IMR-90 (cell line): ENCODE results near the gene DENND1A. TPM values are rescaled to one million over a fixed set of nuclear protein-coding genes. Genes with fewer than 3 reads are reported as not detected.

ENCODE experiments used
- ATAC-seq: fragments of 200-7000 bp; cut with Tn5 transposase; 2 replicates; pipeline ENCODE4 v1.9.1; 2020; ENCODE audit warnings: low read depth, mild to moderate bottlenecking, moderate library complexity
- BruUV-seq: library from RNA; stranded (reverse); fragments of 400-500 nt; replicated peaks from 2 replicates; lab custom pipeline; 2021; lab: Mats Ljungman, UMichigan
- CTCF ChIA-PET: fragments of 300-600 bp; formaldehyde crosslinking; extraction: SDS; loops from one replicate; lab custom pipeline; 2021; ENCODE audit warnings: antibody characterized with exemption; lab: Yijun Ruan, JAX
- POLR2A ChIA-PET: fragments of 300-600 bp; sonication (Branson Sonifier 250); formaldehyde crosslinking; loops from one replicate; lab custom pipeline; 2022; ENCODE audit warnings: antibody characterized with exemption; ENCODE audit not compliant: unreplicated experiment; lab: Charles Lee
- DNase-seq: peaks from one replicate; pipeline ENCODE4 v3.0.0; 2013
- H2AFZ ChIP-seq: replicated peaks from 2 replicates; pipeline ENCODE3; 2013; ENCODE audit warnings: low read length, mild to moderate bottlenecking; ENCODE audit not compliant: poor library complexity
- H2AK5ac ChIP-seq: 2 replicates; pipeline ENCODE4 v1.6.1; 2013; ENCODE audit warnings: low read depth, low read length, inconsistent platforms
- H2AK9ac ChIP-seq: replicated peaks from 2 replicates; pipeline ENCODE3; 2013; ENCODE audit warnings: mild to moderate bottlenecking, low read depth, low read length, moderate library complexity; ENCODE audit not compliant: poor library complexity
- H2BK120ac ChIP-seq: 2 replicates; pipeline ENCODE4 v1.6.1; 2013; ENCODE audit warnings: low read depth, low read length, inconsistent platforms
- H2BK15ac ChIP-seq: 3 replicates; pipeline ENCODE4 v1.6.1; 2013; ENCODE audit warnings: low read depth, low read length, inconsistent platforms
- H2BK20ac ChIP-seq: 2 replicates; pipeline ENCODE4 v1.6.1; 2013; ENCODE audit warnings: low read depth, mild to moderate bottlenecking, inconsistent platforms, low read length, moderate library complexity
- H2BK5ac ChIP-seq: 2 replicates; pipeline ENCODE4 v1.6.1; 2013; ENCODE audit warnings: mild to moderate bottlenecking, low read depth, low read length, inconsistent platforms; ENCODE audit not compliant: poor library complexity, severe bottlenecking
- H3K14ac ChIP-seq: replicated peaks from 2 replicates; pipeline ENCODE4 v1.6.1; 2013; ENCODE audit warnings: low read depth, low read length, inconsistent platforms
- H3K18ac ChIP-seq: 2 replicates; pipeline ENCODE4 v1.6.1; 2013; ENCODE audit warnings: low read depth, low read length, control low read depth
- H3K23ac ChIP-seq: 2 replicates; pipeline ENCODE4 v1.6.1; 2013; ENCODE audit warnings: low read depth, low read length, inconsistent platforms
- H3K27ac ChIP-seq: 2 replicates; pipeline ENCODE4 v1.5.1; 2013; ENCODE audit warnings: mild to moderate bottlenecking, control low read depth, low read length; ENCODE audit not compliant: insufficient read depth
- H3K27me3 ChIP-seq: 2 replicates; pipeline ENCODE4 v1.6.1; 2013; ENCODE audit warnings: low read length; ENCODE audit not compliant: control insufficient read depth, insufficient read depth
- H3K36me3 ChIP-seq: 2 replicates; pipeline ENCODE4 v1.6.1; 2013; ENCODE audit warnings: low read length, mixed read lengths; ENCODE audit not compliant: control insufficient read depth, insufficient read depth
- H3K4ac ChIP-seq: 2 replicates; pipeline ENCODE4 v1.6.1; 2013; ENCODE audit warnings: low read depth, low read length, inconsistent platforms
- H3K4me1 ChIP-seq: 2 replicates; pipeline ENCODE4 v1.6.1; 2013; ENCODE audit warnings: low read length, mixed read lengths; ENCODE audit not compliant: control insufficient read depth, insufficient read depth
- H3K4me2 ChIP-seq: 2 replicates; pipeline ENCODE4 v1.6.1; 2013; ENCODE audit warnings: low read depth, mild to moderate bottlenecking, control low read depth, low read length, moderate library complexity
- H3K4me3 ChIP-seq: 2 replicates; pipeline ENCODE4 v1.5.1; 2013; ENCODE audit warnings: low read depth, mild to moderate bottlenecking, control low read depth, low read length, moderate library complexity; ENCODE audit not compliant: insufficient read depth
- H3K56ac ChIP-seq: 2 replicates; pipeline ENCODE4 v1.6.1; 2013; ENCODE audit warnings: low read length, inconsistent platforms; ENCODE audit not compliant: insufficient read depth; ENCODE audit errors: extremely low read depth
- H3K79me1 ChIP-seq, 2 experiments: 2 replicates each; pipeline ENCODE4 v1.6.1; 2013; ENCODE audit warnings: low read length in 2 of 2, inconsistent platforms in 1 of 2, low read depth in 1 of 2
- H3K9ac ChIP-seq: 2 replicates; pipeline ENCODE4 v1.6.1; 2013; ENCODE audit warnings: low read depth, low read length, control low read depth
- H3K9me1 ChIP-seq: 2 replicates; pipeline ENCODE4 v1.6.1; 2013; ENCODE audit warnings: low read length, inconsistent platforms; ENCODE audit not compliant: insufficient read depth
- H3K9me3 ChIP-seq: 2 replicates; pipeline ENCODE4 v1.6.1; 2013; ENCODE audit warnings: low read length; ENCODE audit not compliant: control insufficient read depth, insufficient read depth
- H4K20me1 ChIP-seq: 2 replicates; pipeline ENCODE4 v1.6.1; 2013; ENCODE audit warnings: low read length, inconsistent platforms; ENCODE audit not compliant: insufficient read depth
- H4K5ac ChIP-seq: 2 replicates; pipeline ENCODE4 v1.6.1; 2013; ENCODE audit warnings: mild to moderate bottlenecking, low read depth, low read length, control low read depth
- H4K8ac ChIP-seq, 2 experiments: 2 replicates each; pipeline ENCODE4 v1.6.1; 2013; ENCODE audit warnings: low read depth in 2 of 2, low read length in 2 of 2, control low read depth in 1 of 2, inconsistent platforms in 1 of 2
- H4K91ac ChIP-seq: 2 replicates; pipeline ENCODE4 v1.6.1; 2013; ENCODE audit warnings: low read depth, low read length, inconsistent platforms; ENCODE audit not compliant: insufficient read depth
- RFX5 ChIP-seq: IDR thresholded peaks from 2 replicates; pipeline ENCODE4 v1.8.0; 2012; ENCODE audit warnings: low read depth, mild to moderate bottlenecking, low read length, moderate library complexity
- WGBS, 2 experiments: methylation state at CpG; one replicate each; pipeline versions ENCODE4 v1.1.5 to v1.1.7; 2013; ENCODE audit warnings: missing lambda C conversion rate in 2 of 2; ENCODE audit not compliant: insufficient read length in 1 of 2; ENCODE audit errors: extremely low coverage in 2 of 2; 5-methylcytosine and 5-hydroxymethylcytosine counted together
- dilution Hi-C: fragments of 300-500 bp; cut with HindIII; formaldehyde crosslinking; loops from one replicate; pipeline ENCODE4 v1.14.3; 2018; ENCODE audit warnings: low sequenced_read_pairs; ENCODE audit not compliant: unreplicated experiment
- in situ Hi-C: fragments of 300-500 bp; cut with MboI; formaldehyde crosslinking; loops from 3 replicates; pipeline ENCODE4 v1.14.3; 2019; ENCODE audit warnings: low sequenced_read_pairs, inconsistent platforms, mixed read lengths
- intact Hi-C: fragments of 100-400 bp; cut with micrococcal nuclease; formaldehyde crosslinking; loops from 2 replicates; pipeline ENCODE4 v1.10.0; 2022
- polyA plus RNA-seq, 3 experiments: library from polyadenylated mRNA; depleted of rRNA; stranded (reverse); fragments of >200 nt; gene quantifications; 2 replicates each; pipeline ENCODE4 v1.2.3, GENCODE V29; 2012; ENCODE audit warnings: low replicate concordance in 1 of 3
- total RNA-seq: library from RNA; depleted of rRNA; stranded (reverse); fragments of >200 nt; gene quantifications from 2 replicates; pipeline ENCODE4 v1.2.3, GENCODE V29; 2012

The DENND1A gene
- total and polyA plus RNA-seq, 2 of the 4 experiments (the other 2 are of a cell fraction) = 21.4 to 27.6 TPM

DNA sequence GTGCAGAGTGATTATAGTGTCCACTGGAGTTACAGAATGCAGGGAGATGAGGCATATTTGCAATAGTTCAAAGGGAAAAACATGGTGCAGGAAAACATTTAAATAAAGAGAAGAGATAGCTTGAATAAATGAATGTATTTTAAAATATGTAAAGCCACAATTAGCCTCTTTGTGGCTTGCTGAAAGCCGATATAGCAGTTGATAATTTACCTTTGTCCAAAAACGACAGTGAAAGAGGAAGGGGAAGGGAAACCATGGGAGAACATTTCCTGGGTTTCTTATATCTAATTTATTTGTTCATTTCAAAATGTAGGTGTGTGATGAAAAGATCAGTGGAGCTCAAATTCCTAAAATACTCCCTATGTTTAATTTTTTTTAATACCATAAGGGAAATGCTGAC lies 156.1 kb downstream of the DENND1A start:
- Histone ChIP-seq H4K20me1 (no peaks in the 10 kb centered on the region), H2AK5ac (no peak overlapping the region), H3K14ac (no peak overlapping the region), H3K27me3 (no peaks in the 10 kb centered on the region), H3K9ac (no peak overlapping the region), H3K9me1 (no peaks in the 10 kb centered on the region), H4K5ac (no peak overlapping the region), H2BK15ac (no peak overlapping the region), H2BK5ac (no peak overlapping the region), H3K23ac (no peak overlapping the region), H3K79me1 (no peaks in the 10 kb centered on the region; a peak in 1 of 4 replicates), H4K8ac (no peak overlapping the region), H3K4me2 (no peak overlapping the region), H3K27ac (no peak overlapping the region), H4K91ac (no peak overlapping the region), H3K4me3 (no peak overlapping the region), H2BK120ac (no peak overlapping the region), H3K36me3 (no peaks in the 10 kb centered on the region), H2BK20ac (no peak overlapping the region), H3K18ac (no peak overlapping the region), H3K56ac (no peak overlapping the region), H3K4ac (no peak overlapping the region), H2AK9ac (no peak overlapping the region), H2AFZ (no peak overlapping the region), H3K9me3 (no peaks in the 10 kb centered on the region), H3K4me1 (no peaks in the 10 kb centered on the region)
- no TSS peak for BruUV-seq
- ATAC-seq = no peak
- TF ChIP-seq RFX5 = no peak
- in situ Hi-C loops (no loop called here), dilution Hi-C loops (no loop called here), intact Hi-C loops (no loop called here)
- WGBS, 2 experiments = no CpG with 5 or more reads among the region's 2 CpGs
- ChIA-PET CTCF (no interaction called here), POLR2A (no interaction called here)
- DNase-seq = no peak
